GM23338 (cell line): Measurements from ENCODE around the gene RAB30.

Experiments
- EZH2 ChIP-seq: fragments of 200-600 bp; sonication (generic); IDR thresholded peaks from one replicate; pipeline ENCODE4 v1.8.0; 2017; ENCODE audit warnings: antibody characterized with exemption, mild to moderate bottlenecking, low read depth; ENCODE audit not compliant: unreplicated experiment
- EZH2phosphoT487 ChIP-seq: fragments of 200-600 bp; sonication (generic); IDR thresholded peaks from one replicate; pipeline ENCODE4 v1.8.1; 2018; ENCODE audit warnings: antibody characterized with exemption; ENCODE audit not compliant: unreplicated experiment
- POLR2AphosphoS5 ChIP-seq: IDR thresholded peaks from 2 replicates; pipeline ENCODE4 v1.6.1; 2016; ENCODE audit warnings: antibody characterized with exemption, low read depth
- TF ChIP-seq, protein P1 (sequence below): IDR thresholded peaks from one replicate; pipeline ENCODE4 v1.6.1; 2018; ENCODE audit warnings: antibody characterized with exemption; ENCODE audit not compliant: unreplicated experiment
- TF ChIP-seq, protein P2 (sequence below), 2 experiments: fragments of 200-600 bp in 1 of 2; sonication (generic) in 1 of 2; conservative IDR thresholded peaks; 2 replicates each; pipeline versions ENCODE4 v1.5.1 to v1.6.1; 2016 to 2017; ENCODE audit warnings: antibody characterized with exemption in 2 of 2, low read depth in 2 of 2, mild to moderate bottlenecking in 2 of 2, moderate library complexity in 1 of 2

DNA sequence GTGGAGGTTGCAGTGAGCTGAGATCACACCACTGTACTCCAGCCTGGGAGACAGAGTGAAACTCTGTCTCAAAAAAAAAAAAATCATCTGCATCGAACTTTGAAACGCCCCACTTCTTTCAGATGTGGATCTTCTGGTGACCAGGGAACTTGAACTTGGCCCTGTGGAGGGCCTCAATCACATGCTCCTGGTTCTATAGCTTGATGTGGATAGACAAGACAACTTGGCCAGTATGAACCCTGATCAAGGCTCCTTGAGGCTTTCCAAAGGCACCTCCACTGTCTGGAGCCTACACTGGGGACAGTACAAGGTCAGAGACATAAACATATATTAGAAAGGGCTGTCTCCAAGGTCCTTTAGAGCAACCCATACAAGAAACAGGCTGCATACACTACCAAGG is 30.6 kb downstream of the RAB30 start:
- TF ChIP-seq, protein P1, sequence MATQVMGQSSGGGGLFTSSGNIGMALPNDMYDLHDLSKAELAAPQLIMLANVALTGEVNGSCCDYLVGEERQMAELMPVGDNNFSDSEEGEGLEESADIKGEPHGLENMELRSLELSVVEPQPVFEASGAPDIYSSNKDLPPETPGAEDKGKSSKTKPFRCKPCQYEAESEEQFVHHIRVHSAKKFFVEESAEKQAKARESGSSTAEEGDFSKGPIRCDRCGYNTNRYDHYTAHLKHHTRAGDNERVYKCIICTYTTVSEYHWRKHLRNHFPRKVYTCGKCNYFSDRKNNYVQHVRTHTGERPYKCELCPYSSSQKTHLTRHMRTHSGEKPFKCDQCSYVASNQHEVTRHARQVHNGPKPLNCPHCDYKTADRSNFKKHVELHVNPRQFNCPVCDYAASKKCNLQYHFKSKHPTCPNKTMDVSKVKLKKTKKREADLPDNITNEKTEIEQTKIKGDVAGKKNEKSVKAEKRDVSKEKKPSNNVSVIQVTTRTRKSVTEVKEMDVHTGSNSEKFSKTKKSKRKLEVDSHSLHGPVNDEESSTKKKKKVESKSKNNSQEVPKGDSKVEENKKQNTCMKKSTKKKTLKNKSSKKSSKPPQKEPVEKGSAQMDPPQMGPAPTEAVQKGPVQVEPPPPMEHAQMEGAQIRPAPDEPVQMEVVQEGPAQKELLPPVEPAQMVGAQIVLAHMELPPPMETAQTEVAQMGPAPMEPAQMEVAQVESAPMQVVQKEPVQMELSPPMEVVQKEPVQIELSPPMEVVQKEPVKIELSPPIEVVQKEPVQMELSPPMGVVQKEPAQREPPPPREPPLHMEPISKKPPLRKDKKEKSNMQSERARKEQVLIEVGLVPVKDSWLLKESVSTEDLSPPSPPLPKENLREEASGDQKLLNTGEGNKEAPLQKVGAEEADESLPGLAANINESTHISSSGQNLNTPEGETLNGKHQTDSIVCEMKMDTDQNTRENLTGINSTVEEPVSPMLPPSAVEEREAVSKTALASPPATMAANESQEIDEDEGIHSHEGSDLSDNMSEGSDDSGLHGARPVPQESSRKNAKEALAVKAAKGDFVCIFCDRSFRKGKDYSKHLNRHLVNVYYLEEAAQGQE, result no peak
- TF ChIP-seq, protein P2, sequence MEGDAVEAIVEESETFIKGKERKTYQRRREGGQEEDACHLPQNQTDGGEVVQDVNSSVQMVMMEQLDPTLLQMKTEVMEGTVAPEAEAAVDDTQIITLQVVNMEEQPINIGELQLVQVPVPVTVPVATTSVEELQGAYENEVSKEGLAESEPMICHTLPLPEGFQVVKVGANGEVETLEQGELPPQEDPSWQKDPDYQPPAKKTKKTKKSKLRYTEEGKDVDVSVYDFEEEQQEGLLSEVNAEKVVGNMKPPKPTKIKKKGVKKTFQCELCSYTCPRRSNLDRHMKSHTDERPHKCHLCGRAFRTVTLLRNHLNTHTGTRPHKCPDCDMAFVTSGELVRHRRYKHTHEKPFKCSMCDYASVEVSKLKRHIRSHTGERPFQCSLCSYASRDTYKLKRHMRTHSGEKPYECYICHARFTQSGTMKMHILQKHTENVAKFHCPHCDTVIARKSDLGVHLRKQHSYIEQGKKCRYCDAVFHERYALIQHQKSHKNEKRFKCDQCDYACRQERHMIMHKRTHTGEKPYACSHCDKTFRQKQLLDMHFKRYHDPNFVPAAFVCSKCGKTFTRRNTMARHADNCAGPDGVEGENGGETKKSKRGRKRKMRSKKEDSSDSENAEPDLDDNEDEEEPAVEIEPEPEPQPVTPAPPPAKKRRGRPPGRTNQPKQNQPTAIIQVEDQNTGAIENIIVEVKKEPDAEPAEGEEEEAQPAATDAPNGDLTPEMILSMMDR (conservative IDR thresholded peaks at IDR 0.05; ENCODE audit: low read depth in 2 of 2), result no peak
- TF ChIP-seq EZH2phosphoT487 (no peak), POLR2AphosphoS5 (no peak), EZH2 (no peak)
